Endothelial cell of umbilical vein (primary cell): ENCODE results near the gene SRL. TPM values are rescaled to one million over a fixed set of nuclear protein-coding genes. Genes with fewer than 3 reads are reported as not detected.

Experiments
- BruUV-seq: library from RNA; stranded (reverse); fragments of 400-500 nt; replicated peaks from 2 replicates; lab custom pipeline; 2021; lab: Mats Ljungman, UMichigan
- CTCF ChIA-PET: fragments of 300-600, 350-600 bp; sonication (Branson Sonifier 250); formaldehyde crosslinking; loops from one replicate; lab custom pipeline; 2021; ENCODE audit warnings: antibody characterized with exemption, inconsistent platforms; lab: Charles Lee
- POLR2A ChIA-PET: fragments of 300-600, 350-600 bp; sonication (Branson Sonifier 250); formaldehyde crosslinking; loops from one replicate; lab custom pipeline; 2021; ENCODE audit warnings: antibody characterized with exemption, inconsistent platforms; lab: Charles Lee
- DNase-seq: peaks from one replicate; pipeline ENCODE4 v3.0.0-alpha.2; 2011; ENCODE audit warnings: low read depth, low spot score
- FAIRE-seq: peaks from 2 replicates; lab custom pipeline; 2011; peaks lifted over from hg19 to GRCh38; lab: Jason Lieb, UNC
- H2AFZ ChIP-seq: 2 replicates; pipeline ENCODE4 v1.6.0; 2012; ENCODE audit warnings: low read depth, low read length, control low read depth, inconsistent platforms
- H3K27ac ChIP-seq: 2 replicates; pipeline ENCODE4 v1.5.1; 2011; ENCODE audit warnings: low read depth, mild to moderate bottlenecking, control low read depth, low read length, moderate library complexity; ENCODE audit not compliant: insufficient read depth
- H3K27me3 ChIP-seq, 2 experiments: 2 replicates each; pipeline versions ENCODE4 v1.6.0 to v1.6.1; 2011; ENCODE audit warnings: low read length in 2 of 2, mixed read lengths in 1 of 2; ENCODE audit not compliant: control insufficient read depth in 2 of 2, insufficient read depth in 2 of 2
- H3K36me3 ChIP-seq, 2 experiments: 2 replicates in 1 of 2; 3 replicates in 1 of 2; pipeline ENCODE4 v1.5.1; 2011; ENCODE audit warnings: low read length in 2 of 2, mild to moderate bottlenecking in 1 of 2, moderate library complexity in 1 of 2; ENCODE audit not compliant: control insufficient read depth in 2 of 2, insufficient read depth in 2 of 2; ENCODE audit errors: extremely low read depth in 1 of 2
- H3K4me1 ChIP-seq: 3 replicates; pipeline ENCODE4 v1.5.1; 2011; ENCODE audit warnings: mild to moderate bottlenecking, low read length; ENCODE audit not compliant: control insufficient read depth, insufficient read depth; ENCODE audit errors: extremely low read depth
- H3K4me2 ChIP-seq: 2 replicates; pipeline ENCODE4 v1.6.1; 2011; ENCODE audit warnings: low read length, control low read depth, mixed read lengths; ENCODE audit not compliant: insufficient read depth
- H3K4me3 ChIP-seq, 3 experiments: fragments of 200-600 bp in 1 of 3; sonication (generic), shearing (Covaris generic) in 1 of 3; replicated peaks in 1 of 3; 2 replicates each; pipeline ENCODE4 v1.5.1; 2011 to 2016; ENCODE audit warnings: control low read depth in 3 of 3, low read length in 3 of 3, mild to moderate bottlenecking in 2 of 3, inconsistent platforms in 1 of 3, low read depth in 1 of 3, moderate library complexity in 1 of 3; ENCODE audit not compliant: insufficient read depth in 1 of 3
- H3K79me2 ChIP-seq: 2 replicates; pipeline ENCODE4 v1.6.0; 2012; ENCODE audit warnings: low read length, inconsistent platforms; ENCODE audit not compliant: control insufficient read depth, insufficient read depth
- H3K9ac ChIP-seq: replicated peaks from 2 replicates; pipeline ENCODE3; 2011; ENCODE audit warnings: low read length, control low read depth; ENCODE audit not compliant: insufficient read depth; ENCODE audit errors: extremely low read depth
- H3K9me1 ChIP-seq: replicated peaks from 3 replicates; pipeline ENCODE4 v1.6.0; 2011; ENCODE audit warnings: mild to moderate bottlenecking, low read length; ENCODE audit not compliant: control insufficient read depth, insufficient read depth; ENCODE audit errors: extremely low read depth
- H3K9me3 ChIP-seq: replicated peaks from 2 replicates; pipeline ENCODE4 v1.5.1; 2012; ENCODE audit warnings: low read length, inconsistent platforms; ENCODE audit not compliant: control insufficient read depth, insufficient read depth
- H4K20me1 ChIP-seq: replicated peaks from 2 replicates; pipeline ENCODE3; 2011; ENCODE audit warnings: mild to moderate bottlenecking, low read length; ENCODE audit not compliant: control insufficient read depth, insufficient read depth; ENCODE audit errors: extremely low read depth
- CTCF ChIP-seq, 2 donors: IDR thresholded peaks; 1 replicate in 1 of 2; 2 replicates in 1 of 2; pipeline ENCODE4 v1.5.1; 2011; ENCODE audit warnings: low read length in 2 of 2, mild to moderate bottlenecking in 2 of 2, moderate library complexity in 2 of 2, control low read depth in 1 of 2, inconsistent platforms in 1 of 2, low read depth in 1 of 2; ENCODE audit not compliant: insufficient read depth in 1 of 2; ENCODE audit errors: extremely low read depth in 1 of 2
- EZH2 ChIP-seq: IDR thresholded peaks from 2 replicates; pipeline ENCODE4 v1.6.1; 2012; ENCODE audit warnings: borderline replicate concordance, low read depth, mild to moderate bottlenecking, moderate library complexity, low read length, inconsistent platforms; ENCODE audit not compliant: severe bottlenecking
- FOS ChIP-seq: IDR thresholded peaks from 2 replicates; pipeline ENCODE4 v1.6.1; 2011; ENCODE audit warnings: mild to moderate bottlenecking, low read length, moderate library complexity, borderline replicate concordance; ENCODE audit not compliant: insufficient read depth
- GATA2 ChIP-seq: IDR thresholded peaks from 2 replicates; pipeline ENCODE4 v1.7.0; 2011; ENCODE audit warnings: low read depth, mild to moderate bottlenecking, moderate library complexity, mixed read lengths, low read length; ENCODE audit not compliant: insufficient read length, insufficient read depth
- JUN ChIP-seq: IDR thresholded peaks from 2 replicates; pipeline ENCODE4 v1.6.1; 2011; ENCODE audit warnings: borderline replicate concordance, low read depth; ENCODE audit not compliant: insufficient read length, insufficient read depth
- MAX ChIP-seq: IDR thresholded peaks from 2 replicates; pipeline ENCODE4 v1.6.1; 2011; ENCODE audit not compliant: insufficient read depth, insufficient read length
- MYC ChIP-seq: IDR thresholded peaks from one replicate; pipeline ENCODE4 v1.6.1; 2011; ENCODE audit warnings: mild to moderate bottlenecking, low read depth, low read length
- POLR2A ChIP-seq: IDR thresholded peaks from 2 replicates; pipeline ENCODE4 v1.6.1; 2012; ENCODE audit warnings: low read depth, mild to moderate bottlenecking, control low read depth, low read length
- POLR2AphosphoS5 ChIP-seq: IDR thresholded peaks from 2 replicates; pipeline ENCODE4 v1.6.1; 2012; ENCODE audit warnings: low read depth, mild to moderate bottlenecking, control low read depth, low read length, moderate library complexity; ENCODE audit not compliant: insufficient read depth
- dilution Hi-C: fragments of 300-500 bp; cut with MboI; formaldehyde crosslinking; loops from one replicate; pipeline ENCODE4 v1.15.0; 2019; ENCODE audit warnings: low sequenced_read_pairs; ENCODE audit not compliant: extremely low pct_ligation_motif_present
- intact Hi-C: fragments of 100-400 bp; cut with micrococcal nuclease; formaldehyde crosslinking; loops from one replicate; pipeline ENCODE4 v1.10.0; 2022
- polyA plus RNA-seq, 4 experiments: library from polyadenylated mRNA; depleted of rRNA in 3 of 4; stranded (reverse) in 3 of 4; unstranded in 1 of 4; fragments of >200 nt; gene quantifications; 2 replicates each; pipeline versions ENCODE4 v1.2.1 to v1.2.3, GENCODE V29; 2011 to 2012; ENCODE audit warnings: missing spikeins in 1 of 4
- total RNA-seq: library from RNA; stranded (reverse); gene quantifications from 2 replicates; pipeline ENCODE4 v1.2.3, GENCODE V29; 2021

Gene SRL
- total and polyA plus RNA-seq, 2 donors (not counting 3 experiments of a cell fraction or from before 2014, with no cell fraction given), result 0.21 to 0.29 TPM

GRCh38 chr16:4217204-4218131 lies 24.4 kb downstream of the SRL start:
- intact Hi-C loops, result no loop called here
- POLR2A ChIA-PET, result interaction anchor here (0.6 kb wide), 1 partner anchor 719 kb away, joined by 3 read pairs; no protein-coding TSS in a partner anchor
- no peaks in the 10 kb centered on the region for H3K79me2 ChIP-seq
- H3K4me3 ChIP-seq, result no peak overlapping the region
- dilution Hi-C loops, result no loop called here
- H3K9ac ChIP-seq, result no peak overlapping the region
- BruUV-seq, result no TSS peak
- H3K36me3 ChIP-seq, result no peaks in the 10 kb centered on the region
- H3K4me2 ChIP-seq, result no peak overlapping the region
- H4K20me1 ChIP-seq, result no peaks in the 10 kb centered on the region
- H3K4me1 ChIP-seq, result no peaks in the 10 kb centered on the region
- CTCF ChIA-PET, result interaction anchor here (1.3 kb wide), 1 partner anchor 17 kb away, joined by 4 read pairs; no protein-coding TSS in a partner anchor
- no peak overlapping the region for H2AFZ ChIP-seq
- FAIRE-seq (no peak), DNase-seq (no peak)
- no peak overlapping the region for H3K27ac ChIP-seq
- H3K9me3 ChIP-seq, result no peaks in the 10 kb centered on the region
- TF ChIP-seq JUN, result no peak
- H3K27me3 ChIP-seq, result no peaks in the 10 kb centered on the region
- H3K9me1 ChIP-seq, result no peaks in the 10 kb centered on the region

- intact Hi-C loops (no loop called here), dilution Hi-C loops (no loop called here)
- H3K4me1 ChIP-seq, result no peaks in the 10 kb centered on the region
- no peak overlapping the region for H3K9ac ChIP-seq
- no peaks in the 10 kb centered on the region for H3K36me3 ChIP-seq
- H3K9me1 ChIP-seq, result no peaks in the 10 kb centered on the region
- H3K27ac ChIP-seq, result no peak overlapping the region
- CTCF ChIA-PET, result no interaction called here
- no peak for FAIRE-seq
- no peaks in the 10 kb centered on the region for H3K27me3 ChIP-seq
- H2AFZ ChIP-seq, result no peak overlapping the region
- TF ChIP-seq JUN, result no peak
- no peak for TF ChIP-seq MYC
- no peak for TF ChIP-seq CTCF (IDR thresholded peaks at IDR 0.05; ENCODE audit: extremely low read depth in 1 of 2, insufficient read depth in 1 of 2, low read depth in 1 of 2, low read length in 2 of 2)
- TF ChIP-seq FOS, result no peak
- TF ChIP-seq POLR2A, result no peak
- TF ChIP-seq MAX, result no peak
- no peak for TF ChIP-seq GATA2
- no peak for TF ChIP-seq EZH2
- TF ChIP-seq POLR2AphosphoS5, result no peak
- no peaks in the 10 kb centered on the region for H4K20me1 ChIP-seq
- DNase-seq, result no peak
- POLR2A ChIA-PET, result no interaction called here
- H3K4me3 ChIP-seq, result no peak overlapping the region
- no peaks in the 10 kb centered on the region for H3K9me3 ChIP-seq
- BruUV-seq, result no TSS peak
- no peak overlapping the region for H3K4me2 ChIP-seq
- no peaks in the 10 kb centered on the region for H3K79me2 ChIP-seq
These were observed 25.3 kb downstream of the SRL start for GRCh38 chr16:4216596-4216995.
